Measurements from ENCODE around the gene DCX. TPM values are rescaled to one million over a fixed set of nuclear protein-coding genes. Genes with fewer than 3 reads are reported as not detected.

The DCX gene
- total and polyA plus RNA-seq, 2 experiments from 2014 or later = 0.66 to 3.0 TPM

DNA sequence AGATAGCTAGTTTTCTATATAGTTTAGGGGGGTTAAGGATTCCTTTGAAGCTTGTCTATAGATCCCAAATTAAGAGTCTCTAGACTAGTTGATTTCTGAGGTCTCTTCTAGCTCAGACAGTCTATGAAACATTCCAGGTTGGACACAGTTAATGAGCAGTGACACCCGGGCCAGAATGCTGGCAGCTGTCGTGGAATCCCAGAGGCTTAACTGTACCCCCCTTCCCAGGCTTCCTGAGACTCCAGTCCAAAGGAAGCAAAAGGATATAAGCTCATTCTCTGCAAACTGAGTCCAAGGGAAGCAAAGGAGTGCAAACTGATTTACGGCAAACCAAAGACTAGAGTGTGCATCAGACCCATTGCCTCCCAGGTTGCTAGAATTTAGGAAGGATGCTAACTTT is 62.9 kb downstream of the DCX start:
- H3K9me3 Mint-ChIP-seq = no peaks in the 10 kb centered on the region; the same call in 2 of the 3 replicates
- H3K27ac ChIP-seq (ENCODE audit: low read depth) = no peak overlapping the region
- H3K36me3 Mint-ChIP-seq (ENCODE audit: low read depth) = peaks cover 2% of the 10 kb centered on the region; the same call in 1 of the 3 replicates
- DNase-seq (ENCODE audit: low spot score) = no peak
- no peaks in the 10 kb centered on the region for H3K79me2 ChIP-seq (replicated peaks; ENCODE audit: insufficient read depth)
- H3K4me3 ChIP-seq = no peak overlapping the region
- no peak overlapping the region for H3K27ac Mint-ChIP-seq
- no peak for TF ChIP-seq EZH2 (IDR thresholded peaks at IDR 0.05; ENCODE audit: low read depth, unreplicated experiment)
- TF ChIP-seq ZNF114 (CRISPR knock-in tag; IDR thresholded peaks at IDR 0.05) = no peak
- no peak for TF ChIP-seq EZH2phosphoT487 (IDR thresholded peaks at IDR 0.05; ENCODE audit: unreplicated experiment)
- TF ChIP-seq NANOG (IDR thresholded peaks at IDR 0.05; ENCODE audit: borderline replicate concordance) = no peak
- TF ChIP-seq STAT1 (IDR thresholded peaks at IDR 0.05; ENCODE audit: unreplicated experiment) = no peak
- TF ChIP-seq, protein P1, sequence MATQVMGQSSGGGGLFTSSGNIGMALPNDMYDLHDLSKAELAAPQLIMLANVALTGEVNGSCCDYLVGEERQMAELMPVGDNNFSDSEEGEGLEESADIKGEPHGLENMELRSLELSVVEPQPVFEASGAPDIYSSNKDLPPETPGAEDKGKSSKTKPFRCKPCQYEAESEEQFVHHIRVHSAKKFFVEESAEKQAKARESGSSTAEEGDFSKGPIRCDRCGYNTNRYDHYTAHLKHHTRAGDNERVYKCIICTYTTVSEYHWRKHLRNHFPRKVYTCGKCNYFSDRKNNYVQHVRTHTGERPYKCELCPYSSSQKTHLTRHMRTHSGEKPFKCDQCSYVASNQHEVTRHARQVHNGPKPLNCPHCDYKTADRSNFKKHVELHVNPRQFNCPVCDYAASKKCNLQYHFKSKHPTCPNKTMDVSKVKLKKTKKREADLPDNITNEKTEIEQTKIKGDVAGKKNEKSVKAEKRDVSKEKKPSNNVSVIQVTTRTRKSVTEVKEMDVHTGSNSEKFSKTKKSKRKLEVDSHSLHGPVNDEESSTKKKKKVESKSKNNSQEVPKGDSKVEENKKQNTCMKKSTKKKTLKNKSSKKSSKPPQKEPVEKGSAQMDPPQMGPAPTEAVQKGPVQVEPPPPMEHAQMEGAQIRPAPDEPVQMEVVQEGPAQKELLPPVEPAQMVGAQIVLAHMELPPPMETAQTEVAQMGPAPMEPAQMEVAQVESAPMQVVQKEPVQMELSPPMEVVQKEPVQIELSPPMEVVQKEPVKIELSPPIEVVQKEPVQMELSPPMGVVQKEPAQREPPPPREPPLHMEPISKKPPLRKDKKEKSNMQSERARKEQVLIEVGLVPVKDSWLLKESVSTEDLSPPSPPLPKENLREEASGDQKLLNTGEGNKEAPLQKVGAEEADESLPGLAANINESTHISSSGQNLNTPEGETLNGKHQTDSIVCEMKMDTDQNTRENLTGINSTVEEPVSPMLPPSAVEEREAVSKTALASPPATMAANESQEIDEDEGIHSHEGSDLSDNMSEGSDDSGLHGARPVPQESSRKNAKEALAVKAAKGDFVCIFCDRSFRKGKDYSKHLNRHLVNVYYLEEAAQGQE (IDR thresholded peaks at IDR 0.05; ENCODE audit: unreplicated experiment) = no peak
- no peaks in the 10 kb centered on the region for H4K20me1 ChIP-seq (replicated peaks; ENCODE audit: insufficient read depth)
- H3K4me1 ChIP-seq (ENCODE audit: insufficient read depth) = no peaks in the 10 kb centered on the region
- no peaks in the 10 kb centered on the region for H3K27me3 ChIP-seq (ENCODE audit: insufficient read depth)
- no peaks in the 10 kb centered on the region for H3K36me3 ChIP-seq (ENCODE audit: insufficient read depth)
- no peak for ATAC-seq
- H3K4me3 Mint-ChIP-seq = no peak overlapping the region
- no peaks in the 10 kb centered on the region for H3F3A ChIP-seq (replicated peaks; ENCODE audit: low read depth)
- H2AFZ ChIP-seq = no peak overlapping the region
- no peaks in the 10 kb centered on the region for H3K27me3 Mint-ChIP-seq (ENCODE audit: insufficient read depth, low read depth, poor library complexity)
- no peak overlapping the region for H3K4me2 ChIP-seq
- H3K4me1 Mint-ChIP-seq = no peaks in the 10 kb centered on the region
- no peaks in the 10 kb centered on the region for H3K9me2 ChIP-seq (ENCODE audit: insufficient read depth)

DNA sequence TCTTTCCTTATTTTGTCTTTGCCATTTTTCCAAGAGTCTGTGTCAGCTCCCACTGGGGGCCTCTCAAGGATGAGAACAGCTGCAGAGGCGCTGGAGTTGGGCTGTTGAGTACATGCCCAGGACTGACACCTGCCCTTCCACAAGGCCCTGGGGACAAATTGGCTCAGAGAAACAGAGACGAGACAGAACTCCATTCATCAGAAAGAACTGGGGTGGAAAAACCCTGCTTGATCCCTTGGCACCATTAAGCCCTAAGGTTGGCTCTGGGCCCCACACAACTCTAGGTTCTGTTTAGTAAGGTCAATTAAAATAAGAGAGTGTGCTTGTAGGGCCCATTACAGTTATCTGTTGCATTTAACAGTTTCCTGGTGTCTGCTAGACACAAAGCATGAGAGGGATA is 63.6 kb downstream of the DCX start:
- Histone ChIP-seq H3F3A (replicated peaks; ENCODE audit: low read depth) (no peaks in the 10 kb centered on the region), H3K36me3 (ENCODE audit: insufficient read depth) (no peaks in the 10 kb centered on the region), H3K4me1 (ENCODE audit: insufficient read depth) (no peaks in the 10 kb centered on the region), H3K79me2 (replicated peaks; ENCODE audit: insufficient read depth) (no peaks in the 10 kb centered on the region), H4K20me1 (replicated peaks; ENCODE audit: insufficient read depth) (no peaks in the 10 kb centered on the region), H3K27me3 (ENCODE audit: insufficient read depth) (no peaks in the 10 kb centered on the region), H3K4me3 (no peak overlapping the region), H3K9me2 (ENCODE audit: insufficient read depth) (no peaks in the 10 kb centered on the region), H2AFZ (no peak overlapping the region), H3K4me2 (no peak overlapping the region), H3K27ac (ENCODE audit: low read depth) (no peak overlapping the region)
- ATAC-seq (no peak), DNase-seq (ENCODE audit: low spot score) (no peak)
- H3K4me3 Mint-ChIP-seq = no peak overlapping the region
- peaks cover 2% of the 10 kb centered on the region; the same call in 1 of the 3 replicates for H3K36me3 Mint-ChIP-seq (ENCODE audit: low read depth)
- no peaks in the 10 kb centered on the region for H3K27me3 Mint-ChIP-seq (ENCODE audit: insufficient read depth, low read depth, poor library complexity)
- H3K9me3 Mint-ChIP-seq = no peaks in the 10 kb centered on the region; the same call in 2 of the 3 replicates
- H3K27ac Mint-ChIP-seq = no peak overlapping the region
- no peaks in the 10 kb centered on the region for H3K4me1 Mint-ChIP-seq
- TF ChIP-seq ZNF114 (CRISPR knock-in tag; IDR thresholded peaks at IDR 0.05) = no peak
- TF ChIP-seq EZH2 (IDR thresholded peaks at IDR 0.05; ENCODE audit: low read depth, unreplicated experiment) = no peak
- no peak for TF ChIP-seq NANOG (IDR thresholded peaks at IDR 0.05; ENCODE audit: borderline replicate concordance)
- no peak for TF ChIP-seq CTCF (conservative IDR thresholded peaks at IDR 0.05; ENCODE audit: low read depth in 2 of 2)
- TF ChIP-seq POLR2AphosphoS5 (IDR thresholded peaks at IDR 0.05; ENCODE audit: low read depth) = no peak
- no peak for TF ChIP-seq ETS1 (IDR thresholded peaks at IDR 0.05)
- no peak for TF ChIP-seq CREB1 (CRISPR knock-in tag; IDR thresholded peaks at IDR 0.05; ENCODE audit: low read depth)
- TF ChIP-seq EZH2phosphoT487 (IDR thresholded peaks at IDR 0.05; ENCODE audit: unreplicated experiment) = no peak
- TF ChIP-seq, protein P1 (IDR thresholded peaks at IDR 0.05; ENCODE audit: unreplicated experiment) = no peak
- TF ChIP-seq STAT1 (IDR thresholded peaks at IDR 0.05; ENCODE audit: unreplicated experiment) = no peak
- TF ChIP-seq JUNB (IDR thresholded peaks at IDR 0.05; ENCODE audit: unreplicated experiment) = no peak

All from GM23338 (cell line).